Measurements from ENCODE around the gene FZD10.

The FZD10 gene

DNA sequence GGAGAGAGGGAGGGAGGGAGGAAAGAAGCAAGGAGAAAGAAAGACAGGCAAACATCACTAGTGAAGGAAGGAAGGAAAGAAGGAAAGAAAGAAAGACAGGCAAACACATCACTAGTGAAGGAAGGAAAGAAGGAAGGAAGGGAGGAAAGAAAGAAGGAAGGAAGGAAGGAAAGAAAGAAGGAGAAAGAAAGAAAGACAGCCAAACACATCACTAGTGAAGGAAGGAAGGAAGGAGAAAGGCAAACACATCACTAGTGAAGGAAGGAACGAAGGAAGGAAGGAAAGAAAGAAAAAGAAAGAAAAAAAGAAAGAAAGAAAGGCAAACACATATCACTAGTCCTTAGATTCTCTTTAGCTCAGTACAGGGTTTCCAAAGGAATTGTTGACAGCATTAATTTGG is 5.3 kb downstream of the FZD10 start:
- TF ChIP-seq, protein P1, sequence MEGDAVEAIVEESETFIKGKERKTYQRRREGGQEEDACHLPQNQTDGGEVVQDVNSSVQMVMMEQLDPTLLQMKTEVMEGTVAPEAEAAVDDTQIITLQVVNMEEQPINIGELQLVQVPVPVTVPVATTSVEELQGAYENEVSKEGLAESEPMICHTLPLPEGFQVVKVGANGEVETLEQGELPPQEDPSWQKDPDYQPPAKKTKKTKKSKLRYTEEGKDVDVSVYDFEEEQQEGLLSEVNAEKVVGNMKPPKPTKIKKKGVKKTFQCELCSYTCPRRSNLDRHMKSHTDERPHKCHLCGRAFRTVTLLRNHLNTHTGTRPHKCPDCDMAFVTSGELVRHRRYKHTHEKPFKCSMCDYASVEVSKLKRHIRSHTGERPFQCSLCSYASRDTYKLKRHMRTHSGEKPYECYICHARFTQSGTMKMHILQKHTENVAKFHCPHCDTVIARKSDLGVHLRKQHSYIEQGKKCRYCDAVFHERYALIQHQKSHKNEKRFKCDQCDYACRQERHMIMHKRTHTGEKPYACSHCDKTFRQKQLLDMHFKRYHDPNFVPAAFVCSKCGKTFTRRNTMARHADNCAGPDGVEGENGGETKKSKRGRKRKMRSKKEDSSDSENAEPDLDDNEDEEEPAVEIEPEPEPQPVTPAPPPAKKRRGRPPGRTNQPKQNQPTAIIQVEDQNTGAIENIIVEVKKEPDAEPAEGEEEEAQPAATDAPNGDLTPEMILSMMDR (IDR thresholded peaks at IDR 0.05; ENCODE audit: low read depth, low read length), result no peak
- no peak overlapping the region for H3K4me3 ChIP-seq (ENCODE audit: low read depth, low read length)

DNA sequence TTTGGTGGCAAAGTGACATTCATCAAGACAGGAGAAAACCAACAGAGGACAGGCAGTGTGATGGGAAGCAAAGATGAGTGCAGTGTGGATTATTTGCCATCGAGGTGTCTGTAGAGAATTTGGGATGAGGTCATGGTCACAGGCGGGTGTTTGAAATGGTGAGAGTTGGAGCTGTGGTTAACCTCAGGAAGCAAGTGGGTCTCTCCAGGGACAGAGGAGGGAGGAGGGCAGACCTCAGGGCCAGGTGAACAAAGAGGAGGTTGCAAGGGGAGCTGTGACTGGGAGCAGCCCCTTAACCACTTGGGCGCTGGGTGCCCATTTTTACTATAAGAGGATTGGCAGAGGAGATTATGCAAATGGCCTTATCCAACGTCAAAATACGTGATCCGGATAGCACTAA is 7.0 kb downstream of the FZD10 start:
- H3K4me3 ChIP-seq (ENCODE audit: low read depth, low read length), result no peak overlapping the region
- TF ChIP-seq, protein P1 (IDR thresholded peaks at IDR 0.05; ENCODE audit: low read depth, low read length), result no peak

DNA sequence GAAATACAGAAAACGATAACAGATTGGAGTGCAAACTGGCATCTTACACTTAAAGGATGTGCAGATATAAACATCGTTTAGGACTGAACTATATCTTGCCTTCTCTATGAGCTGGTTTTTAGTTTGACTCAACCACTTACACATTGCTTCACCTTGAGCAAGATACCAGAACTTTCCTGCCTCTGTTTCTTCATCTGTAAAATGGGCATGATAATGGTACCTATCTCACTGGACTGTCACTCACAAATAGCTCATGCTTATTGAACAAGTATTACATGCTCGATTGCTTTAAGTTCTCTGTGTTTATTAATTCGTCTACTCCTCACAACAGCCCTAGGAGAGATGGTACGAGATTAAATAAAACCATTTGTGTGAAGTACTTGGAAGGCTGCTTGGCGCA is 7.7 kb downstream of the FZD10 start:
- TF ChIP-seq, protein P1 (IDR thresholded peaks at IDR 0.05; ENCODE audit: low read depth, low read length), result no peak
- no peak overlapping the region for H3K4me3 ChIP-seq (ENCODE audit: low read depth, low read length)

DNA sequence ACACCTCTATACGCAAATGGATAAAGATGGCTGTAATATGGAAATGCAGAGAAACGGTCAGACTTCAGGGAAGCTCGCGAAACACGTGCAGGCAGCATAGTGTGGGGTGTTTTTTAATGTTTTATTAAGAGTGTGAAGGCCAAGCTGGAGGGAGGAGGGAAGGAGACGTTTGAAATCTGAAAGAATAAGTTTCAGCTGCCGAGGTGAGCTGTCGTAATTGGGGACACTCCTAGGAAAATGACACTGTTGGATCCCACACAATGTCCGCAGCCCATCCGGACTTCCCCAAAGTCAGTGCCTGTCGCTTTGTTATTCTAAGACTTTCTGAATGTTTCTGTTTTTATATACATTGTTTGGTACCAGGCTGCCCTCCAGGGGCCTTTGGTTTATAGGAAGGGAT is 8.3 kb downstream of the FZD10 start:
- TF ChIP-seq, protein P1 (IDR thresholded peaks at IDR 0.05; ENCODE audit: low read depth, low read length), result no peak
- no peak overlapping the region for H3K4me3 ChIP-seq (ENCODE audit: low read depth, low read length)

DNA sequence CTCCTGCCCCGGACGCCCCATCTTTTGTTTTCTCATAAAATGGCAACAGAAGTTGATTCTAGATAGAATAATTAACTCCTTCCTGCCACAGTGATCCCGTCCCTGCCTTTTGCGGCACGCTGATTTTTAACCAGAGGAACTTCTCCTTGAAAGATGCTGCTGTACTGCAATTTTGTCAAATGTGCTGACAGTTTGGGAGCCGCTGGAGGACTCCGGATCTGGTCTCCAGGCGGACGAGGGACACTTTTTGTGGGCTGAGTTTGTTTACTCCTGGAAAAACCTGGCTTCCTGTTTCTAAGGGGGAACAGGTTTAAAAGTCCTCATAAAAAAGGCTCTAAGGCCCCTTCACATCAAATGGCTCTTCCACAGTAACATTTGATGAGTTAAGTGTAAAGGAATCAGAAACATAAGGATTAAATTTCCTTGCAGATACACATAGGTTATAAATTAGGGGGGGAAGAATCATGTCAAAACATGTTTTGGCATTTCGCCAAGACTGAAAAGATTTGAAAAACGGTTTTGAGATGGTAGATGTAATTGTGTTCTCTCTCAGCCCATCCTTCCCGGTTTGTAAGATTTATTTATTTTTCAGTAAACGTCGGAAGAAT is 15.5 kb downstream of the FZD10 start:
- H3K4me3 ChIP-seq (ENCODE audit: low read depth, low read length), result no peak overlapping the region
- TF ChIP-seq, protein P1 (IDR thresholded peaks at IDR 0.05; ENCODE audit: low read depth, low read length), result no peak

DNA sequence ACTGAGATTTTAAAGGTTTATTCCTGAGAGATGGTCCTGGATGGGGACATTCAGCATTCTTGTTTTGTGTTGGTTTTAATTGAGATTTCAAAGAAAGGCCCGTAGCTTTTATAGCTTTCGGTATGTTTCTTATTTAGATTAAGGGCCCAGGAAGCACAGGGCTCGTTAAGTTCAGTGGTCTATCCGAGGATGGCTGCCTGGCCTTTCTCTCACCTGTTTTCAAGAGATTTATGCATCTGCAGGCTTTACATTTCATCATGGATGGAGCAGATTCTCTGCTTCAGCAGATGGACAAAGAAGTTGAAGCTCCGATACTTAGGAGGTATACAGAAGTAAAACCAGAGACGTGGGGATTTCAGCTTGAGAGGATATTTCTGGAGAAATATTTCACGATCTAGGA is 16.0 kb downstream of the FZD10 start:
- H3K4me3 ChIP-seq (ENCODE audit: low read depth, low read length), result no peak overlapping the region
- TF ChIP-seq, protein P1 (IDR thresholded peaks at IDR 0.05; ENCODE audit: low read depth, low read length), result no peak

DNA sequence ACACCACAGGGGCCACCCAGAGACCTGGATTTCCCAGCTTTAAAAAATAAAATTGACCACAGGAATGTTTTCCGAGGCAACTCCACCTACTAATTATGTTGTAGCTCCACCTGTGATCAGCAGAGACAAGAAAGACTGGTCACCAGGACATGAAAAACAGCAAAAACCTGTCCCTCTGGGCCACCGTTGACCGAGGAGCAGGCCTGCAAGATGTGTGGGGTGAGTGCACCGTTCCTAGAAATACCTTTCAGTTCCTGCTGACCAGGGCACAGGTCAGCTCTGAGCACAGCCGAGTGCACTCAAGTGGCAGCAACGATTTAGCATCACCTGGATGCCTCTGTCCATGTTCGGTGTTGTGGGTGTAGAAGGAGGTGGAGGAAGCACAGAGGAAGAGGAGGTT is 16.9 kb downstream of the FZD10 start:
- TF ChIP-seq, protein P1 (IDR thresholded peaks at IDR 0.05; ENCODE audit: low read depth, low read length), result no peak
- no peak overlapping the region for H3K4me3 ChIP-seq (ENCODE audit: low read depth, low read length)
